PC-9 (cell line): ENCODE results near the gene CLSTN1. TPM values are rescaled to one million over a fixed set of nuclear protein-coding genes. Genes with fewer than 3 reads are reported as not detected.

ENCODE experiments used
- BruUV-seq: library from RNA; stranded (reverse); fragments of 400-500 nt; replicated peaks from 2 replicates; lab custom pipeline; 2021; lab: Mats Ljungman, UMichigan
- CTCF ChIA-PET: fragments of 300-600 bp; sonication (Branson Sonifier 250); formaldehyde crosslinking; loops from one replicate; lab custom pipeline; 2022; ENCODE audit warnings: antibody characterized with exemption; lab: Charles Lee
- POLR2A ChIA-PET: fragments of 300-600 bp; sonication (Branson Sonifier 250); formaldehyde crosslinking; loops from one replicate; lab custom pipeline; 2022; ENCODE audit warnings: antibody characterized with exemption; ENCODE audit not compliant: unreplicated experiment; lab: Charles Lee
- DNase-seq, 2 experiments: peaks; one replicate each; pipeline versions ENCODE4 v3.0.0 to v3.0.0-alpha.2; 2015 to 2022; ENCODE audit warnings: mixed read lengths in 1 of 2
- H2AFZ ChIP-seq: fragments of 200-600 bp; sonication (generic); 2 replicates; pipeline ENCODE4 v1.8.1; 2017; ENCODE audit warnings: antibody characterized with exemption
- H3F3A ChIP-seq: fragments of 200-600 bp; sonication (generic); 2 replicates; pipeline ENCODE4 v1.8.1; 2017; ENCODE audit warnings: antibody characterized with exemption, mild to moderate bottlenecking, low read depth; ENCODE audit not compliant: insufficient read depth
- H3K27ac ChIP-seq: fragments of 200-600 bp; sonication (generic); 2 replicates; pipeline ENCODE4 v1.6.1; 2016; ENCODE audit warnings: mixed run types
- H3K27me3 ChIP-seq: fragments of 200-600 bp; sonication (generic); 2 replicates; pipeline ENCODE4 v1.6.1; 2016; ENCODE audit warnings: low read depth, mixed run types; ENCODE audit not compliant: insufficient read depth
- H3K36me3 ChIP-seq: fragments of 200-600 bp; sonication (generic); 2 replicates; pipeline ENCODE4 v1.6.1; 2016; ENCODE audit warnings: low read depth, mixed run types
- H3K4me1 ChIP-seq: fragments of 200-600 bp; sonication (generic); replicated peaks from 2 replicates; pipeline ENCODE4 v1.6.1; 2016; ENCODE audit warnings: mixed run types; ENCODE audit not compliant: insufficient read depth
- H3K4me2 ChIP-seq: fragments of 200-600 bp; sonication (generic); 2 replicates; pipeline ENCODE4 v1.6.1; 2017; ENCODE audit warnings: mixed run types
- H3K4me3 ChIP-seq: fragments of 200-600 bp; sonication (generic); 2 replicates; pipeline ENCODE4 v1.6.1; 2016; ENCODE audit warnings: mixed run types
- H3K79me2 ChIP-seq: fragments of 200-600 bp; sonication (generic); 2 replicates; pipeline ENCODE4 v1.6.1; 2017; ENCODE audit warnings: low read depth, mixed run types
- H3K9me2 ChIP-seq: fragments of 200-600 bp; sonication (generic); 2 replicates; pipeline ENCODE4 v1.8.1; 2017; ENCODE audit warnings: mild to moderate bottlenecking; ENCODE audit not compliant: insufficient read depth
- H3K9me3 ChIP-seq: fragments of 200-600 bp; sonication (generic); 2 replicates; pipeline ENCODE4 v1.8.1; 2016; ENCODE audit warnings: low read depth; ENCODE audit not compliant: insufficient read depth
- H4K20me1 ChIP-seq: fragments of 200-600 bp; sonication (generic); 2 replicates; pipeline ENCODE4 v1.8.1; 2017; ENCODE audit not compliant: insufficient read depth
- CTCF ChIP-seq: fragments of 200-600 bp; sonication (generic); conservative IDR thresholded peaks from 2 replicates; pipeline ENCODE4 v1.6.1; 2017; ENCODE audit warnings: mixed run types, antibody characterized with exemption, mild to moderate bottlenecking, moderate library complexity
- EZH2 ChIP-seq: fragments of 200-600 bp; sonication (generic); IDR thresholded peaks from 2 replicates; pipeline ENCODE4 v1.8.0; 2017; ENCODE audit warnings: antibody characterized with exemption, low read depth
- intact Hi-C: fragments of 100-400 bp; cut with micrococcal nuclease; formaldehyde crosslinking; loops from one replicate; pipeline ENCODE4 v1.10.0; 2022; ENCODE audit not compliant: unreplicated experiment
- total RNA-seq: library from RNA; stranded (reverse); gene quantifications from 2 replicates; pipeline ENCODE4 v1.2.3, GENCODE V29; 2021

Gene CLSTN1
- total RNA-seq, 1 experiment from 2014 or later: 140 TPM

- TF ChIP-seq CTCF (no peak), EZH2 (no peak)
- Histone ChIP-seq H3F3A (peaks cover 14% of the 10 kb centered on the region; the same call in 1 of the 2 replicates), H3K4me2 (no peak overlapping the region), H3K4me3 (no peak overlapping the region), H3K4me1 (peaks cover 36% of the 10 kb centered on the region), H3K36me3 (no peaks in the 10 kb centered on the region), H3K9me3 (no peaks in the 10 kb centered on the region), H3K9me2 (no peaks in the 10 kb centered on the region), H3K27me3 (no peaks in the 10 kb centered on the region), H2AFZ (no peak overlapping the region), H3K27ac (no peak overlapping the region), H4K20me1 (no peaks in the 10 kb centered on the region), H3K79me2 (no peaks in the 10 kb centered on the region)
- CTCF ChIA-PET: no interaction called here
- intact Hi-C loops: no loop called here
- POLR2A ChIA-PET: no interaction called here
- no TSS peak for BruUV-seq
- no peak for DNase-seq
Measured at GRCh38 chr1:9838946-9839345, 15.2 kb upstream of the CLSTN1 start.

GRCh38 chr1:9836632-9836960 is 12.8 kb upstream of the CLSTN1 start:
- CTCF ChIA-PET: no interaction called here
- peaks cover 14% of the 10 kb centered on the region; the same call in 1 of the 2 replicates for H3F3A ChIP-seq
- POLR2A ChIA-PET: interaction anchor here (0.6 kb wide), 1 partner anchor 146 kb away, joined by 10 read pairs; no protein-coding TSS in a partner anchor
- H3K36me3 ChIP-seq: no peaks in the 10 kb centered on the region
- H3K27me3 ChIP-seq: no peaks in the 10 kb centered on the region
- H3K27ac ChIP-seq: no peak overlapping the region
- no peak for DNase-seq
- no TSS peak for BruUV-seq
- no peak overlapping the region for H3K4me3 ChIP-seq
- no peak for TF ChIP-seq CTCF
- no peak for TF ChIP-seq EZH2
- intact Hi-C loops: loop anchor here (1.0 kb wide), 1 partner anchor 11 kb away; no protein-coding TSS in a partner anchor
- H4K20me1 ChIP-seq: no peaks in the 10 kb centered on the region
- H3K79me2 ChIP-seq: no peaks in the 10 kb centered on the region
- H3K4me2 ChIP-seq: peak overlapping the region; percentile 48
- peaks cover 22% of the 10 kb centered on the region for H3K4me1 ChIP-seq
- no peaks in the 10 kb centered on the region for H3K9me2 ChIP-seq
- no peak overlapping the region for H2AFZ ChIP-seq
- no peaks in the 10 kb centered on the region for H3K9me3 ChIP-seq

- no peak for TF ChIP-seq CTCF
- no peak for TF ChIP-seq EZH2
- DNase-seq: peak; percentile 74 to 82
- Histone ChIP-seq H2AFZ (0 out of 2 replicates have a peak overlapping the region, but pooled peaks have one; percentile 33), H3K36me3 (no peaks in the 10 kb centered on the region), H3K27me3 (no peaks in the 10 kb centered on the region), H4K20me1 (no peaks in the 10 kb centered on the region), H3K4me1 (peaks cover 22% of the 10 kb centered on the region), H3K9me3 (no peaks in the 10 kb centered on the region), H3K4me3 (no peak overlapping the region), H3K79me2 (no peaks in the 10 kb centered on the region), H3K9me2 (no peaks in the 10 kb centered on the region), H3K4me2 (peak overlapping the region; percentile 48), H3K27ac (peak overlapping the region; percentile 56), H3F3A (peaks cover 14% of the 10 kb centered on the region; the same call in 1 of the 2 replicates)
- BruUV-seq: no TSS peak
- ChIA-PET CTCF (no interaction called here), POLR2A (interaction anchor here (0.6 kb wide), 1 partner anchor 9 kb away, joined by 4 read pairs; no protein-coding TSS in a partner anchor)
- intact Hi-C loops: loop anchor here (1.0 kb wide), 1 partner anchor 11 kb away; no protein-coding TSS in a partner anchor
Measured at GRCh38 chr1:9835758-9836631, 12.2 kb upstream of the CLSTN1 start.
